Osteocyte (in vitro differentiated cells): Measurements from ENCODE around the gene OSBP2. TPM values are rescaled to one million over a fixed set of nuclear protein-coding genes. Genes with fewer than 3 reads are reported as not detected.

Experiments used
- DNase-seq: peaks from one replicate; pipeline ENCODE4 v3.0.0; 2021; ENCODE audit warnings: mixed read lengths; ENCODE audit not compliant: unreplicated experiment; ENCODE audit errors: extremely low spot score
- H3K27ac Mint-ChIP-seq: one replicate; pipeline ENCODE4 v1.8.0; 2021; ENCODE audit warnings: mild to moderate bottlenecking, mixed read lengths; ENCODE audit not compliant: unreplicated experiment
- H3K27me3 Mint-ChIP-seq: one replicate; pipeline ENCODE4 v1.8.0; 2021; ENCODE audit warnings: mixed read lengths; ENCODE audit not compliant: unreplicated experiment
- H3K36me3 Mint-ChIP-seq: one replicate; pipeline ENCODE4 v1.8.0; 2021; ENCODE audit warnings: mixed read lengths; ENCODE audit not compliant: unreplicated experiment
- H3K4me1 Mint-ChIP-seq: one replicate; pipeline ENCODE4 v1.8.0; 2021; ENCODE audit warnings: mixed read lengths; ENCODE audit not compliant: unreplicated experiment
- H3K4me3 Mint-ChIP-seq: one replicate; pipeline ENCODE4 v1.8.0; 2021; ENCODE audit warnings: mild to moderate bottlenecking, moderate library complexity, mixed read lengths; ENCODE audit not compliant: unreplicated experiment
- H3K9me3 Mint-ChIP-seq: one replicate; pipeline ENCODE4 v1.8.0; 2021; ENCODE audit warnings: mixed read lengths; ENCODE audit not compliant: unreplicated experiment
- total RNA-seq: library from RNA; stranded (reverse); gene quantifications from 2 replicates; pipeline ENCODE4 v1.2.1, GENCODE V29; 2021
- TF ChIP-seq, protein P1 (sequence below): fragments of 200-600 bp; sonication (generic); IDR thresholded peaks from 2 replicates; pipeline ENCODE4 v1.5.0; 2021; ENCODE audit warnings: antibody characterized with exemption, mild to moderate bottlenecking, moderate library complexity

OSBP2 gene
- total RNA-seq, 1 donor from 2014 or later: 3.8 TPM

DNA sequence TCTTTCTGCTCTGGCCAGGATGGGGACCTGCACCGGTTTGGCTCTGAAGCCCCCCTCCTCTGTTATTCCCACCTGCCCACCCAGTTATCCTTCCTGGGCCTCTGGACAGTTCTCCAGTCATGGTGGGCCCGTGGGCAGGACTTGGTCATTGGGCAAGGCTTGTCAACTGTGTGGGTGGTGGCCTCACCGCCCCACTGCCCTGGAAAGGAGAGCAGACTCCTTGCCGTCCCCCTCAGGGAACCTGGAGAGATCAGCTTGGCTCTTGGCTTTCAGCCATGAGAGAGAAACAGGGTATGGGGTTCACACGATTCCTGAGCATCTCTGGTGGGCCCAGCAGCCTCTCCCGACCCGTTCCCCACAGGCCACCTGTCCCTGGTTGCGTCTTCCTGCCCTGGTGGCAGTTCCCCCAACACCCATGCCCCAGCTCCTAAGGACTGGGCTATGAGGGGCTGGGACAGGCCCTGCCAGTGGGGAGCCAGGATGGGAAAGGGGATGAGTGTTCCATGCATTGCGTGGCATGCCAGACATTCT is 181.6 kb downstream of the OSBP2 start:
- Mint-ChIP-seq H3K27ac (no peak overlapping the region), H3K4me3 (no peak overlapping the region), H3K27me3 (no peaks in the 10 kb centered on the region), H3K4me1 (peaks cover 12% of the 10 kb centered on the region), H3K9me3 (no peaks in the 10 kb centered on the region), H3K36me3 (peaks cover 3% of the 10 kb centered on the region)
- DNase-seq: no peak
- TF ChIP-seq, protein P1, sequence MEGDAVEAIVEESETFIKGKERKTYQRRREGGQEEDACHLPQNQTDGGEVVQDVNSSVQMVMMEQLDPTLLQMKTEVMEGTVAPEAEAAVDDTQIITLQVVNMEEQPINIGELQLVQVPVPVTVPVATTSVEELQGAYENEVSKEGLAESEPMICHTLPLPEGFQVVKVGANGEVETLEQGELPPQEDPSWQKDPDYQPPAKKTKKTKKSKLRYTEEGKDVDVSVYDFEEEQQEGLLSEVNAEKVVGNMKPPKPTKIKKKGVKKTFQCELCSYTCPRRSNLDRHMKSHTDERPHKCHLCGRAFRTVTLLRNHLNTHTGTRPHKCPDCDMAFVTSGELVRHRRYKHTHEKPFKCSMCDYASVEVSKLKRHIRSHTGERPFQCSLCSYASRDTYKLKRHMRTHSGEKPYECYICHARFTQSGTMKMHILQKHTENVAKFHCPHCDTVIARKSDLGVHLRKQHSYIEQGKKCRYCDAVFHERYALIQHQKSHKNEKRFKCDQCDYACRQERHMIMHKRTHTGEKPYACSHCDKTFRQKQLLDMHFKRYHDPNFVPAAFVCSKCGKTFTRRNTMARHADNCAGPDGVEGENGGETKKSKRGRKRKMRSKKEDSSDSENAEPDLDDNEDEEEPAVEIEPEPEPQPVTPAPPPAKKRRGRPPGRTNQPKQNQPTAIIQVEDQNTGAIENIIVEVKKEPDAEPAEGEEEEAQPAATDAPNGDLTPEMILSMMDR: no peak

DNA sequence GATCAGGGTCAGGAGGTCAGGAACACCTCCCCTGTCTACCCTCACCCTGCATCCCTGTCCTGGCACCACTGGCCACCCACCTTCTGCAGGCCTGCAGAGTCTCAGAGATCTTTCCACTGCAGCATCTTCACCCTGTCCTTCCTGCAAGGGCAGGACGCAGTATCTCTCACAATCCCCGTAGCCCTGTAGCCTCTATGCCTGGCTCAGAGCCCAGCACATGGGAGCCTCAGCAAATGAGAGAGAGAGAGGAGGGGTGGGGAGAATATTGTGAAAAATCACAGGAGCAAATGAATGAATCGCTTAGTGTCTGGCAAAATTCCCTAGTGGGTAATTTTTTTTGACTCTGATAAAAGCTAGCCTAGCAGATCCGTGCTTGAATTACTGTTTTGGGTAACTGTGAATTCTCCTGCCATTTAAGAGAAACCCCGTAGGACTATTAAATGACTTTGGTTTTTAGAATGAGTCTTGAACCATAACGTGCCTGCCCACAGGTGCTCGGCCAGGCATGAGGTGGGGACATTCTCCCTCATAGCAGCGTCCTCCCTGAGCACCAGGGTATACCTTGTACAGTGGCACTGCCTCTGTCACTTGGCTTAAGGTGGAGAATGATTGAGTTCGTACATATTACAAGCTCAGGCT is 182.4 kb downstream of the OSBP2 start:
- no peaks in the 10 kb centered on the region for H3K27me3 Mint-ChIP-seq
- no peaks in the 10 kb centered on the region for H3K9me3 Mint-ChIP-seq
- TF ChIP-seq, protein P1: no peak
- DNase-seq: no peak
- H3K4me1 Mint-ChIP-seq: peaks cover 12% of the 10 kb centered on the region
- H3K4me3 Mint-ChIP-seq: no peak overlapping the region
- no peak overlapping the region for H3K27ac Mint-ChIP-seq
- H3K36me3 Mint-ChIP-seq: peaks cover 3% of the 10 kb centered on the region

DNA sequence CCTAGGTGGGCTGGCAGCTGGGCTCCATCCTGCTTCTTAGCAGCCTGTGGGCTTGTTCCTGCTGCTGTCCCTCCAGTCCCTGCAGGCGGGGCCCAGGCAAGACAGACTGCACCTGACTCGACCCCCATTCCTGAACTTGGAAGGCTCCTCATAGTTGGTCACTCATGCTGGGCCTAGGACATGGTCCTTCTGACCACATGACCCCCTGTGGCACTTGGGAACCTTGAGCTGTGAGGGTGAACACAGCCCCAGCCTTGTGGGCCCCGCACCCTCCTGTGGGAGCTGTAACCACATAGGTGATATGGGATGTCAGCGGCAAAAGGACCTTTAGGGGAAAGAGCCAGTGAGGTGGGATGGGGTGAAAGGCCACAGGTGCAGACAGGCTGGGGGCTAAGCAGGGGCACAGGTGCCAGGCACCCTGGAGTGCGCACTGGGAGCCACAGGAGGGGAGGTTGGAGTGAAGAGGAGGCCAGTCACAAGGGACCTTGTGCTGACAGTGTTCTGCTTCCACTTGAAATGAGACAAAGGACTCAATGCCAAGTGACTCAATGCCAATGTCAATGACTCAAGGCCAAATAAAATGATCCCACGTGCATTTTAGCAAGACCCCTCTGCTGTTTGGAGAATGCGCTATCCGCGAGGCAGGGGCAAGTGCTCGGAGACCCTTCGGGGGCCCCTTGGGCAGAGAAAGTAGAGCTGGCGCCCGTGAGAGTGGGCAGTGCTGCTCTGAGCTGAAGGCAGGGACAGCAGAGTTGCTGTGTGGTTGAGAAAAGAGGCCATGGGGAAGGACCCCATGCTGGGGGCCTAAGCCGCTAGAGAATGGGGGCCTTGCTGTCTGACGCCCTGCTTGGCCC is 183.2 kb downstream of the OSBP2 start:
- Mint-ChIP-seq H3K36me3 (peaks cover 3% of the 10 kb centered on the region), H3K27me3 (no peaks in the 10 kb centered on the region), H3K4me1 (peaks cover 12% of the 10 kb centered on the region), H3K9me3 (no peaks in the 10 kb centered on the region), H3K27ac (no peak overlapping the region), H3K4me3 (no peak overlapping the region)
- no peak for DNase-seq
- TF ChIP-seq, protein P1: no peak

DNA sequence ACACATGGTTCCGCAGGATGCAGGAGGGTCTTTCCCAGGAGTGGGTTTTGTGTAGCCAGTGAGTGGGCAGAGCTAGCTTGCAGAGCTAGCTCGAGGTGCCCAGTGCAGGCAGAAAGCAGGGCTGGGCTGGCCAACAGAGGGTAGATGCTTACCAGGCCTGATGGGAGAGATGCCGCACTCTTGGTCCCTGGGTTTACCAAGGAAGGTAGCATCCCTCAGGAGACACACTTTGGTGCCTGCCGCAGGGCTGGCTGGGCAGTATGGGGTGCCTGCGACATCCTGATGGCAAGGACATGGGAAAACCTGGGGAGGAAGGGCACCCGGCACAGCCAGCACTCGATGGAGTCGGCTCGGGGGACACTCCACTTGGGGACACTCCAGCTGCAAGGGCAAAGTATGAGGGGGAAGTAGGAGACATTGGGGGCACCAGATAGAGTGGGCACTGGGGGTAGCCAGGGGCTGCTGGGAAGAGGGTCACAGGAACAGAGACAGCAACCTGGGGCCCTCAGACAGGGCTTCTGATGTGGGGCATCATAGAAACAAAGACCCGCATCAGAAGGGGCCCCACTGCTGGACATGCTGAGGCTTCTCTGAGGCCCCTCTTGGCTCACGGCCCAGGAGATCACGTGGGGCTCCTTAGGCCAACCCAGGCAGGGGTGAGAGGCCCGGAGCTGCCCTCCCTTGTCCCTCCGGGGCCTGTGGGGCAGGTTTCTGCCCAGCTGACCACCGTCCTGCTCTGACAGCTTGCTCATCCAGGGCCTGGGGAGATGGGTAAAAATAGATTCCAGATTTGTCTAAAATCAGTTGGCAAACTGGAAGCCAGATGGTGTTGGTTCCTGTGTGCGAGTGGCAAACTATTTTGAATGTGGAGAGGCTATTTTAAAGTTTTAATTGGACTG is 184.1 kb downstream of the OSBP2 start:
- no peak for DNase-seq
- no peak overlapping the region for H3K27ac Mint-ChIP-seq
- TF ChIP-seq, protein P1: no peak
- H3K27me3 Mint-ChIP-seq: no peaks in the 10 kb centered on the region
- H3K4me3 Mint-ChIP-seq: no peak overlapping the region
- peaks cover 12% of the 10 kb centered on the region for H3K4me1 Mint-ChIP-seq
- no peaks in the 10 kb centered on the region for H3K9me3 Mint-ChIP-seq
- H3K36me3 Mint-ChIP-seq: no peaks in the 10 kb centered on the region
